ENCODE results near the gene PDXDC1.
A peak's percentile ranks its signal among the peaks of the same experiment; 100 is the strongest.
"Not testable (repeated sequence)": the region's sequence is repeated elsewhere in the genome, so short reads cannot be mapped to it uniquely, and the experiment has no call there.

The PDXDC1 gene

GRCh38 chr16:15154650-15155562 is 180.1 kb downstream of the PDXDC1 start:
- not testable (repeated sequence) for H3K27ac ChIP-seq (ENCODE audit: low read length); H3K36me3 ChIP-seq (replicated peaks; ENCODE audit: low read depth, low read length); H4K20me1 ChIP-seq (ENCODE audit: insufficient read depth, low read length); H2AFZ ChIP-seq (ENCODE audit: low read depth, low read length); H3K9me3 ChIP-seq (ENCODE audit: insufficient read depth, low read length); H3K4me1 ChIP-seq (ENCODE audit: low read length); H3K27me3 ChIP-seq (ENCODE audit: low read depth, low read length); H3K79me2 ChIP-seq (ENCODE audit: low read length)
- Histone ChIP-seq H3K4me2 (ENCODE audit: low read length) (peak overlapping the region; percentile 64), H3K9ac (ENCODE audit: low read length) (peak overlapping the region; percentile 63), H3K4me3 (ENCODE audit: low read length) (peak overlapping the region; percentile 77)

- not testable (repeated sequence) for H3K27me3 ChIP-seq (ENCODE audit: low read depth, low read length)
Measured at GRCh38 chr16:15157644-15158043, 182.8 kb downstream of the PDXDC1 start.

DNA sequence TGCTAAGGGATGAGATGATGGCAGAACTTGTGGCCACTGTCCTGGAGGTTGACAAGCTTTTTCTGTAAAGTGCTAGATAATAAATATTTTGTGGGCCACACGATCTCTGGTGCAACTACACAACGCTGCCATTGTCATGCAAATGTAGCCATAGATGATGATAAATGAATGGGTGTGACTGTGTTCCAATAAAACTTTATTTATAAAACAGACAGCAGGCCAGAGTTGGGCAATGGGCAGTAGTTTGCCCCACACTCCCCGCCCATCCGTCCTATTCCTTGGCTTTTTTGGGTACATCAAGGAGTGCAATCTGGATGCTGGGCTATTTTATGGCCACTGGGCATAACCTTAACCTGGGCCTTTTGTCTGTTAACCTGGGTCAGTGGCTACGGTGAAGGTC is 184.8 kb downstream of the PDXDC1 start:
- not testable (repeated sequence) for H3K4me2 ChIP-seq (ENCODE audit: low read length); H3K9ac ChIP-seq (ENCODE audit: low read length); H3K27ac ChIP-seq (ENCODE audit: low read length); H3K9me3 ChIP-seq (ENCODE audit: insufficient read depth, low read length); H4K20me1 ChIP-seq (ENCODE audit: insufficient read depth, low read length); H3K79me2 ChIP-seq (ENCODE audit: low read length); H3K27me3 ChIP-seq (ENCODE audit: low read depth, low read length); H3K36me3 ChIP-seq (replicated peaks; ENCODE audit: low read depth, low read length); H3K4me1 ChIP-seq (ENCODE audit: low read length); H2AFZ ChIP-seq (ENCODE audit: low read depth, low read length); H3K4me3 ChIP-seq (ENCODE audit: low read length)

More at GRCh38 chr16:15157644-15158043, 182.8 kb downstream of the PDXDC1 start:
- not testable (repeated sequence) for H3K27ac ChIP-seq (ENCODE audit: low read length); H4K20me1 ChIP-seq (ENCODE audit: insufficient read depth, low read length); H3K9ac ChIP-seq (ENCODE audit: low read length); H3K9me3 ChIP-seq (ENCODE audit: insufficient read depth, low read length); H3K4me2 ChIP-seq (ENCODE audit: low read length); H2AFZ ChIP-seq (ENCODE audit: low read depth, low read length); H3K4me3 ChIP-seq (ENCODE audit: low read length); H3K36me3 ChIP-seq (replicated peaks; ENCODE audit: low read depth, low read length); H3K4me1 ChIP-seq (ENCODE audit: low read length); H3K79me2 ChIP-seq (ENCODE audit: low read length)

DNA sequence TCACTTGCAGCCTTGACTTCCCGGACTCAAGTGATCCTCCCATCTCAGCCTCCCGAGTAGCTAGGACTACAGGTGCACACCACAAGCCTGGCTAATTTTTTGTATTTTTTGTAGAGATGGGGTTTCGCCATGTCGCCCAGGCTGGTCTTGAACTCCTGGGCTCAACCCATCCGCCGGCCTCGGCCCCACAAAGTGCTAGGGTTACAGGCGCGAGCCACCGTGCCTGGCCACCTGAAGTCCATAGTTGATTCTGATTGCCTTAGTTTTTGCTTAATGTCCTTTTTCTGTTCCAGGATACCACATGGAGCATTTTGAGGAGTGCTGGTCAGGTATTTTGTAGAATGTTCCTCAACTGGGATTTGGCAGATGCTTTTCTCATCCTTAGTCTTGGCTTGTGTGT is 185.7 kb downstream of the PDXDC1 start:
- H3K27ac ChIP-seq (ENCODE audit: low read length); H3K79me2 ChIP-seq (ENCODE audit: low read length); H2AFZ ChIP-seq (ENCODE audit: low read depth, low read length); H3K4me3 ChIP-seq (ENCODE audit: low read length); H3K4me2 ChIP-seq (ENCODE audit: low read length); H3K9ac ChIP-seq (ENCODE audit: low read length); H3K9me3 ChIP-seq (ENCODE audit: insufficient read depth, low read length); H3K4me1 ChIP-seq (ENCODE audit: low read length); H4K20me1 ChIP-seq (ENCODE audit: insufficient read depth, low read length); H3K27me3 ChIP-seq (ENCODE audit: low read depth, low read length); H3K36me3 ChIP-seq (replicated peaks; ENCODE audit: low read depth, low read length): not testable (repeated sequence)

GRCh38 chr16:15163055-15163454 is 188.2 kb downstream of the PDXDC1 start:
- not testable (repeated sequence) for H3K4me3 ChIP-seq (ENCODE audit: low read length); H3K4me2 ChIP-seq (ENCODE audit: low read length); H3K27ac ChIP-seq (ENCODE audit: low read length); H3K27me3 ChIP-seq (ENCODE audit: low read depth, low read length); H3K79me2 ChIP-seq (ENCODE audit: low read length); H4K20me1 ChIP-seq (ENCODE audit: insufficient read depth, low read length); H3K4me1 ChIP-seq (ENCODE audit: low read length); H2AFZ ChIP-seq (ENCODE audit: low read depth, low read length); H3K9me3 ChIP-seq (ENCODE audit: insufficient read depth, low read length); H3K36me3 ChIP-seq (replicated peaks; ENCODE audit: low read depth, low read length); H3K9ac ChIP-seq (ENCODE audit: low read length)

- not testable (repeated sequence) for H3K9ac ChIP-seq (ENCODE audit: low read length)
Measured at GRCh38 chr16:15166177-15166576, 191.4 kb downstream of the PDXDC1 start.

DNA sequence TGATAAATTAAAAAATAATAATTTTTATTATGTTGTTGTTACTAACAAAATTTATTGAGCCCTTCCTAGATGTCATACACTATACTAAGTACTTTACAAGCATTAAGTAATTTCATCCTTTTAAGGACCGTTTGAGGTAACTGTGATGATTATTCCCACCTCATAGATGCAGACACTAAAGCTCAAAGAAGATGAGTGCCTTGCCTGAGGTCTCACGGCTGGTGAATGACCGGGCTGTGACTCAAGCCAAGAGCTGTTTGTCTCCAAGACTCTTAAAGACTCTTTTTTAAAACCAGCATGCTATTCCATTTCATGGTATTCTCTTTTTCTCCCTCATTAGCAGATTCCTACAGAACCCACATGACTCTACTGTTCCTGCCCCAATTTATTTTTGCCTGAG is 193.5 kb downstream of the PDXDC1 start:
- not testable (repeated sequence) for H2AFZ ChIP-seq (ENCODE audit: low read depth, low read length); H3K27ac ChIP-seq (ENCODE audit: low read length); H3K79me2 ChIP-seq (ENCODE audit: low read length); H3K4me2 ChIP-seq (ENCODE audit: low read length); H3K36me3 ChIP-seq (replicated peaks; ENCODE audit: low read depth, low read length); H4K20me1 ChIP-seq (ENCODE audit: insufficient read depth, low read length); H3K9me3 ChIP-seq (ENCODE audit: insufficient read depth, low read length); H3K4me3 ChIP-seq (ENCODE audit: low read length); H3K4me1 ChIP-seq (ENCODE audit: low read length); H3K27me3 ChIP-seq (ENCODE audit: low read depth, low read length); H3K9ac ChIP-seq (ENCODE audit: low read length)

More at GRCh38 chr16:15166177-15166576, 191.4 kb downstream of the PDXDC1 start:
- H4K20me1 ChIP-seq (ENCODE audit: insufficient read depth, low read length); H3K9me3 ChIP-seq (ENCODE audit: insufficient read depth, low read length); H3K27ac ChIP-seq (ENCODE audit: low read length); H3K79me2 ChIP-seq (ENCODE audit: low read length); H3K36me3 ChIP-seq (replicated peaks; ENCODE audit: low read depth, low read length); H2AFZ ChIP-seq (ENCODE audit: low read depth, low read length); H3K4me2 ChIP-seq (ENCODE audit: low read length); H3K27me3 ChIP-seq (ENCODE audit: low read depth, low read length); H3K4me1 ChIP-seq (ENCODE audit: low read length); H3K4me3 ChIP-seq (ENCODE audit: low read length): not testable (repeated sequence)

DNA sequence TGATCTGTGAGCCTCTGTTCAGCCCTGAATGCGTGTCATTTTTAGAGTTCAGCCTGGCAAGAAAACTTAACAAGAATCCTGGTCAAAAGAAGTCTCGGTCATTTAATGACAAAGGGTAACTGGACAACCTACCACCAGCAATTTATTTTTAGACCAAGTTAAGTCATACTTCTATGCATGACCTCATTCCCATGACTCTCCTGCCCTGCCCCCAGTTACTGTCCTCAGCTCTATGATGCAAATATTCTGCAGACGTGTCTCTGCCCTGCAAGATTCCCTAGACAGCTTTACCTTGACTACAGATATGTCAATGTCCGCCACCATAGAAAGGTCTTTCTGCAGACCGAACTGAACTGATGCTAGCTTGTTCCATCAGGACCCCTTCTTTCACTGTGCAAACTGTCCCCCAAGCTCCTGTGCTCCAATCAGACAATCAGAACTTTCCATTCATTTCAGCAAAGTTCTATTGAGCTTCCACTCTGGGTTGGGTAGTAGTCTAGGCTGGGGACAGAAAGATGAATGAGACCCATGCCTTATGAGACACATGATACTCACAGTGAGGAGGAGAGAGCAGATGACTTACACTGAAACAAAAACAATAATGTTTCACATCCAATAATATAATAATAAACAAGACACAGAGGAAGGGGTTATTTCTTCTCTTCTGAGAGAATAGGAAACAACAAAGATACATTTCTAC is 194.3 kb downstream of the PDXDC1 start:
- not testable (repeated sequence) for H3K9me3 ChIP-seq (ENCODE audit: insufficient read depth, low read length); H3K9ac ChIP-seq (ENCODE audit: low read length); H3K27me3 ChIP-seq (ENCODE audit: low read depth, low read length); H3K4me1 ChIP-seq (ENCODE audit: low read length); H3K79me2 ChIP-seq (ENCODE audit: low read length); H4K20me1 ChIP-seq (ENCODE audit: insufficient read depth, low read length); H3K36me3 ChIP-seq (replicated peaks; ENCODE audit: low read depth, low read length); H2AFZ ChIP-seq (ENCODE audit: low read depth, low read length); H3K4me3 ChIP-seq (ENCODE audit: low read length); H3K27ac ChIP-seq (ENCODE audit: low read length); H3K4me2 ChIP-seq (ENCODE audit: low read length)

GRCh38 chr16:15179909-15180308 is 205.1 kb downstream of the PDXDC1 start:
- not testable (repeated sequence) for H3K79me2 ChIP-seq (ENCODE audit: low read length); H4K20me1 ChIP-seq (ENCODE audit: insufficient read depth, low read length); H3K9me3 ChIP-seq (ENCODE audit: insufficient read depth, low read length); H3K27me3 ChIP-seq (ENCODE audit: low read depth, low read length); H3K36me3 ChIP-seq (replicated peaks; ENCODE audit: low read depth, low read length); H3K4me2 ChIP-seq (ENCODE audit: low read length); H2AFZ ChIP-seq (ENCODE audit: low read depth, low read length); H3K4me1 ChIP-seq (ENCODE audit: low read length); H3K27ac ChIP-seq (ENCODE audit: low read length); H3K4me3 ChIP-seq (ENCODE audit: low read length); H3K9ac ChIP-seq (ENCODE audit: low read length)

All from OCI-LY3 (cell line).